Naive thymus-derived CD4-positive, alpha-beta T cell (primary cell): ENCODE results near the gene ZSWIM8. TPM values are rescaled to one million over a fixed set of nuclear protein-coding genes. Genes with fewer than 3 reads are reported as not detected.

Experiments used
- ATAC-seq: fragments of 150-1000 bp; cut with Tn5 transposase; 2 replicates; pipeline ENCODE4 v1.10.0; 2021; ENCODE audit warnings: mild to moderate bottlenecking, moderate library complexity
- CTCF ChIA-PET: fragments of 350-600 bp; sonication (Branson Sonifier 250); formaldehyde crosslinking; loops from one replicate; lab custom pipeline; 2021; ENCODE audit warnings: antibody characterized with exemption; lab: Charles Lee
- POLR2A ChIA-PET: fragments of 350-600 bp; sonication (Branson Sonifier 250); formaldehyde crosslinking; loops from one replicate; lab custom pipeline; 2021; ENCODE audit warnings: antibody characterized with exemption, inconsistent platforms; lab: Charles Lee
- DNase-seq, 9 donors: peaks; one replicate each; pipeline versions ENCODE4 v3.0.0 to v3.0.0-alpha.2; 2020 to 2022; ENCODE audit warnings: mixed read lengths in 1 of 9
- H3K27ac ChIP-seq: one replicate; pipeline ENCODE4 v1.7.0; 2013; ENCODE audit warnings: mild to moderate bottlenecking, low read depth, low read length, moderate library complexity
- H3K27me3 ChIP-seq, 2 donors: one replicate each; pipeline ENCODE4 v1.7.0; 2013; ENCODE audit warnings: low read length in 2 of 2, mild to moderate bottlenecking in 2 of 2, moderate library complexity in 2 of 2; ENCODE audit not compliant: control insufficient read depth in 2 of 2, insufficient read depth in 2 of 2
- H3K36me3 ChIP-seq, 3 experiments: 1 replicate in 2 of 3; 2 replicates in 1 of 3; pipeline ENCODE4 v1.7.0; 2013; ENCODE audit warnings: low read length in 3 of 3, mild to moderate bottlenecking in 3 of 3, moderate library complexity in 1 of 3; ENCODE audit not compliant: insufficient read depth in 3 of 3, control insufficient read depth in 2 of 3
- H3K4me1 ChIP-seq, 2 donors: one replicate each; pipeline ENCODE4 v1.7.0; 2013; ENCODE audit warnings: low read length in 2 of 2, mild to moderate bottlenecking in 2 of 2, moderate library complexity in 1 of 2; ENCODE audit not compliant: control insufficient read depth in 2 of 2, insufficient read depth in 2 of 2
- H3K4me3 ChIP-seq: 2 replicates; pipeline ENCODE4 v1.7.0; 2013; ENCODE audit warnings: mild to moderate bottlenecking, low read length
- H3K9me3 ChIP-seq, 3 experiments: 1 replicate in 2 of 3; 2 replicates in 1 of 3; pipeline ENCODE4 v1.7.0; 2013; ENCODE audit warnings: low read length in 3 of 3; ENCODE audit not compliant: control insufficient read depth in 2 of 3
- H3K27ac Mint-ChIP-seq, 9 donors: one replicate each; pipeline ENCODE4 v1.8.0; 2020 to 2022; ENCODE audit warnings: mixed read lengths in 9 of 9, mild to moderate bottlenecking in 8 of 9, moderate library complexity in 5 of 9, inconsistent platforms in 2 of 9
- H3K27me3 Mint-ChIP-seq, 5 donors: one replicate each; pipeline ENCODE4 v1.8.0; 2021 to 2022; ENCODE audit warnings: mixed read lengths in 5 of 5, mild to moderate bottlenecking in 1 of 5
- H3K36me3 Mint-ChIP-seq, 5 donors: one replicate each; pipeline ENCODE4 v1.8.0; 2020 to 2022; ENCODE audit warnings: mixed read lengths in 5 of 5, mild to moderate bottlenecking in 3 of 5, inconsistent platforms in 1 of 5
- H3K4me1 Mint-ChIP-seq, 7 donors: one replicate each; pipeline ENCODE4 v1.8.0; 2020 to 2022; ENCODE audit warnings: mixed read lengths in 7 of 7, mild to moderate bottlenecking in 3 of 7, inconsistent platforms in 1 of 7
- H3K4me3 Mint-ChIP-seq, 10 donors: one replicate each; pipeline ENCODE4 v1.8.0; 2020 to 2022; ENCODE audit warnings: mild to moderate bottlenecking in 10 of 10, mixed read lengths in 10 of 10, moderate library complexity in 6 of 10, inconsistent platforms in 2 of 10
- H3K9me3 Mint-ChIP-seq, 11 donors: one replicate each; pipeline ENCODE4 v1.8.0; 2020 to 2022; ENCODE audit warnings: mixed read lengths in 11 of 11, mild to moderate bottlenecking in 4 of 11, inconsistent platforms in 1 of 11, moderate library complexity in 1 of 11
- intact Hi-C, 2 donors: fragments of 100-400 bp; cut with micrococcal nuclease; formaldehyde crosslinking; loops; one replicate each; pipeline ENCODE4 v1.15.1; 2023
- polyA plus RNA-seq, 2 donors: library from polyadenylated mRNA; unstranded; fragments of 300-500 nt; fragmentation: Illumina TruSeq; gene quantifications; one replicate each; pipeline ENCODE4 v1.2.3, GENCODE V29; 2021
- total RNA-seq, 6 experiments: library from RNA in 5 of 6; stranded (reverse) in 5 of 6; gene quantifications; 1 replicate in 5 of 6; 2 replicates in 1 of 6; pipeline ENCODE4 v1.2.3 and lab custom pipeline; 2021 to 2026

ZSWIM8 gene
- total and polyA plus RNA-seq, 7 experiments from 2014 or later: 9.9 to 102 (median 82.0) TPM

DNA sequence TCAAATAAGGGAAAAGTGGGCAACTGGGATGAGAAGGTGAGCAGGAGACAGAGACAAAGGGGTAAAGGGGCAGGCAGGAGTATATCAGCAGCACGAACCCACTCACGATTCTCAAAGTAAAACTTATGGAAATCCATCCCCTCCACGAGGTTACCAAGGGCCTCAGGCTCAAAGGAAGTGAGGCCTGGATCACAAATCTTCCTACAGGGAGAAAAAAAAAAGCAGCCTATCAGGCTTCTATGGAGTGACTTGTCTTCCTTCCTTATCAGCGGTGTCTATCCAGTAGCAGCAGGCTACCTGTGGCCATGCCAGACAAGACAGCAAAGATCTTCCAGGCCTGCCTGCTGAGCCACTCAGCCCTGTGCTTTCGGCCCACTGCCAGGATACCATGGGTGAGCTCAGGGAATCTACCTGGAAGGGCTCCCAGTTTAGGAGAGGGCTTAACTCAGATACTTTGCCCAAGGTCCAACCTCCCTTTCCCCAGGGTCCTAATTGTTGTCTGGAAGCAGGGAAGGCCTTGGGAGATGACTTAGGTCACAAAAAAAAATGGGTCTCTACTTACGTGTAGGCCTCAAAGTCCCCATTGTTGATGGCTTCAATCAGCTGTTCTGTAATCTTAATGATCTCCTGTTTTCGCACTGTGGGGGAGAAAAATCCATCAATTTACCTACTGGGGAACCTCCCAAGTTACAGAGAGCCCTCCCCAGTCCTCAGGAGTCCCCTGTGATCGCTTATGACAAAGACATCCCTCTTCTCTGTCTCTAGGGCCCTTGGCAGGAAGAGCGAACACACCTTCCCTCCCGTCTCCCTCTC, 31.7 kb downstream of the ZSWIM8 start:
- POLR2A ChIA-PET: interaction anchor here (1.0 kb wide), 1 partner anchor 83 kb away, joined by 7 read pairs; no protein-coding TSS in a partner anchor
- CTCF ChIA-PET: interaction anchor here (0.7 to 1.0 kb wide), 2 partner anchors 63 to 197 kb away, joined by 3 read pairs; no protein-coding TSS in a partner anchor
- no peak for DNase-seq
- Histone ChIP-seq H3K4me3 (no peak overlapping the region), H3K4me1 (no peaks in the 10 kb centered on the region), H3K27ac (no peak overlapping the region), H3K36me3 (peaks cover 0 to 81% (median 8%) of the 10 kb centered on the region in 3 experiments), H3K9me3 (no peaks in the 10 kb centered on the region), H3K27me3 (no peaks in the 10 kb centered on the region)
- Mint-ChIP-seq H3K4me3 (no peak overlapping the region), H3K27me3 (no peaks in the 10 kb centered on the region), H3K4me1 (peaks cover 0 to 14% (median 6%) of the 10 kb centered on the region in 7 donors), H3K27ac (peak overlapping the region in 5 of 9 donors; percentile 14 to 70 (median 38)), H3K9me3 (peaks cover 0 to 2% (median 0%) of the 10 kb centered on the region in 11 donors), H3K36me3 (peaks cover 0 to 63% (median 19%) of the 10 kb centered on the region in 5 donors)
- ATAC-seq: no peak
- intact Hi-C loops: no loop called here

DNA sequence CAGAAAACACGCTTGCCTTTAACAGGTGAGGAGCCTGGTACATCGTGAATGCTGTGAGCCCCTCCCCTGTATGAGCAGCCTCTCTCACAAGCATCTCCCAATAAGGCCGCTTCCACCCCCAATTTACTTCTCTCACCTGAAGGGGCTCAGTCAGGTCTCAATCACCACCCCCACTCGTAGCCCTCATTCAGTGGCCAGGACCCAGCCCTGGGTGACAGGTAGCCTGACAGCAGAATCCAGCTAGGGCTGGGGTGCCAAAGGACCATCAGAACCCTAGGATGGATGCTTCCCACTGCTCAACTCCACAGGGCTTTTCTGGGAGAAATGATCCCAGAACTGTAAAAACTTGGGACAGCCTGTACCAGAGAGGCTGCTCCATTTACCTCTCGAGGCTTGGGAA, 32.4 kb downstream of the ZSWIM8 start:
- Mint-ChIP-seq H3K36me3 (peaks cover 0 to 64% (median 23%) of the 10 kb centered on the region in 5 donors), H3K9me3 (peaks cover 0 to 2% (median 0%) of the 10 kb centered on the region in 11 donors), H3K27ac (peak overlapping the region in 5 of 9 donors; percentile 36 to 51 (median 45)), H3K4me3 (no peak overlapping the region), H3K4me1 (peaks cover 0 to 10% (median 2%) of the 10 kb centered on the region in 7 donors), H3K27me3 (no peaks in the 10 kb centered on the region)
- ATAC-seq (no peak), DNase-seq (no peak)
- H3K4me1 ChIP-seq: no peaks in the 10 kb centered on the region
- H3K36me3 ChIP-seq: peaks cover 0 to 84% (median 11%) of the 10 kb centered on the region in 3 experiments
- ChIA-PET POLR2A (interaction anchor here (1.0 kb wide), 1 partner anchor 82 kb away, joined by 7 read pairs; no protein-coding TSS in a partner anchor), CTCF (interaction anchor here (0.7 to 1.0 kb wide), 2 partner anchors 62 to 196 kb away, joined by 3 read pairs; no protein-coding TSS in a partner anchor)
- no peak overlapping the region for H3K27ac ChIP-seq
- no peak overlapping the region for H3K4me3 ChIP-seq
- intact Hi-C loops: no loop called here
- H3K27me3 ChIP-seq: no peaks in the 10 kb centered on the region
- H3K9me3 ChIP-seq: no peaks in the 10 kb centered on the region

DNA sequence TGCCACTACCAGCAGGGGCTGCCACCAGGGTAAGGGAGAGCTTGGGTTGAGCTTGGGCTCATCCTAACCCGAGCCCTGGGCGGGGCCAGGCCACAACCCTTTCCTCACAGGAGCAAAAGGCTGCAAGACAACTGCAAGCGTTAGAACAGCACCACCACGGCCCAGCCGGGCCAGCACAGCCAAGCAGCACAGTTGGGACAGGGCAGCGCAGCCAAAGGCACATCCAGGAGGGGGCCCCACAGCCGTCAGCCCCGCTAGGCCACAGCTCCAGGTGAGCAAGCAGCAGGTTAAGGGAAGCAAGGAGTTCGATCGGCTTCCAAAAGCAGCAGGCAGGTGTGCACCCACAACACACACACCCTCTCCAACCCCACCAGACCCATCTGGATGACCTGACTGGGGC, 33.0 kb downstream of the ZSWIM8 start:
- no peaks in the 10 kb centered on the region for H3K9me3 Mint-ChIP-seq
- Histone ChIP-seq H3K9me3 (no peaks in the 10 kb centered on the region), H3K4me1 (no peaks in the 10 kb centered on the region), H3K27ac (no peak overlapping the region), H3K4me3 (no peak overlapping the region), H3K27me3 (no peaks in the 10 kb centered on the region), H3K36me3 (peaks cover under 1 to 82% (median 11%) of the 10 kb centered on the region in 3 experiments)
- peaks cover 0 to 58% (median 17%) of the 10 kb centered on the region in 5 donors for H3K36me3 Mint-ChIP-seq
- no peak overlapping the region for H3K4me3 Mint-ChIP-seq
- ChIA-PET CTCF (interaction anchor here (1.0 kb wide), 1 partner anchor 62 kb away, joined by 3 read pairs; no protein-coding TSS in a partner anchor), POLR2A (no interaction called here)
- intact Hi-C loops: no loop called here
- DNase-seq: no peak
- H3K27ac Mint-ChIP-seq: peak overlapping the region in 2 of 9 donors; percentile 42 to 58
- no peak for ATAC-seq
- H3K4me1 Mint-ChIP-seq: peaks cover 0 to 10% (median 0%) of the 10 kb centered on the region in 7 donors
- H3K27me3 Mint-ChIP-seq: no peaks in the 10 kb centered on the region

DNA sequence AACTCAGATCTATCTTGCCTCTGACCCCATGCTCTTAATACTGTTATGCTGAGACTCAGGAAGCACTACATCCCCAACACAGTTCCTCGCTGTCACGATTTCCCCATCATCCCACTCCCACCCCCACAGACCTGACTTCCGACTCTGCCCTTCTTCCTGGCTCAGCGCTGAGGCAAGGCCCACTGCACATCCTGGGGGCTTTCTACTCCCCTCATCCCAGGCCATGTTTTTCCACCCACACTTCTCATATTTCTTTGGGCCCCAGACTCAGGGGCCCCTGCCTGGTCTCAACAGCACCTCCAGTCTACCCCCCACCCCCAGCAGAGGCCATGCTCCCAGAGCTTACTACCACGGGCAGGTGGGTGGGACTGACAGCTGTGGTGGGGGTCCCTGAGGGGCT, 33.7 kb downstream of the ZSWIM8 start:
- no peaks in the 10 kb centered on the region for H3K9me3 ChIP-seq
- Mint-ChIP-seq H3K4me1 (peaks cover 0 to 10% (median 0%) of the 10 kb centered on the region in 7 donors), H3K27me3 (no peaks in the 10 kb centered on the region), H3K36me3 (peaks cover 0 to 52% (median 13%) of the 10 kb centered on the region in 5 donors), H3K27ac (peak overlapping the region in 3 of 9 donors; percentile 23 to 79 (median 28)), H3K9me3 (no peaks in the 10 kb centered on the region), H3K4me3 (no peak overlapping the region)
- H3K4me1 ChIP-seq: no peaks in the 10 kb centered on the region
- intact Hi-C loops: no loop called here
- H3K27me3 ChIP-seq: no peaks in the 10 kb centered on the region
- DNase-seq: no peak
- no peak for ATAC-seq
- CTCF ChIA-PET: no interaction called here
- POLR2A ChIA-PET: no interaction called here
- H3K4me3 ChIP-seq: no peak overlapping the region
- no peak overlapping the region for H3K27ac ChIP-seq
- H3K36me3 ChIP-seq: peaks cover 7 to 82% (median 15%) of the 10 kb centered on the region in 3 experiments

DNA sequence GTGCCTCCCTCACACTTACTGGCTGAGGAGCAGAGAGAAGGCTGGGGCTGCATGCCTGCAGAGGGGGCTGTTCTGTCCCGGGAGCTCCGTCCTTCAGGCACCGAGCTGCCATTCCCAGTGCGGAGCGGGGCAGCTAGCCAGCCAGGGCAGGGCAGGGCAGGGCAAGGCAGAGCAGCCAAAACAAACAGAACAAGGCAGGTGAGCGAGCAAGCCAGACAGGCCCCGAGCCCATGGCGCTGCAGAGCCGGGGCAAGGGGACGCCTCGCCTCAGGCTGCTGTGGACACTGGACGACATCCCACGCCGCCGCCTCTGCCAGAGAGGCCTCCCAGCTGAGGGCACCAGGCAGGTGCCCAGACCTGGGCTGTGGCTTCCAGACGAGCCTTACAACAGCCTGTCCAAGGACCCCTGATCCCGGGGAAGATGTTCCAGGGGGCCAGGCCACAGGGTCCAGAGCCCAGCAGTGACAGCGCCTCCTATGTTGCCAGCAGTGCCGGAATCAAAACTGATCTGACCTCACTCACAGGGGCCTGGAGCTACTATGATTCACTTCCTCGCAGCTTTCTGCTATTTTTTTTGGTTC, 34.2 kb downstream of the ZSWIM8 start:
- Mint-ChIP-seq H3K27ac (peak overlapping the region in 3 of 9 donors; percentile 38 to 53 (median 46)), H3K27me3 (no peaks in the 10 kb centered on the region), H3K36me3 (peaks cover 0 to 50% (median 13%) of the 10 kb centered on the region in 5 donors), H3K4me3 (no peak overlapping the region), H3K9me3 (no peaks in the 10 kb centered on the region), H3K4me1 (peaks cover 0 to 10% (median 0%) of the 10 kb centered on the region in 7 donors)
- ChIA-PET CTCF (no interaction called here), POLR2A (interaction anchor here (0.5 kb wide), 1 partner anchor 28 kb away, joined by 3 read pairs; no protein-coding TSS in a partner anchor)
- H3K4me1 ChIP-seq: no peaks in the 10 kb centered on the region
- no peak overlapping the region for H3K4me3 ChIP-seq
- H3K27ac ChIP-seq: no peak overlapping the region
- no peaks in the 10 kb centered on the region for H3K9me3 ChIP-seq
- H3K27me3 ChIP-seq: no peaks in the 10 kb centered on the region
- DNase-seq (no peak), ATAC-seq (no peak)
- H3K36me3 ChIP-seq: peaks cover 10 to 84% (median 15%) of the 10 kb centered on the region in 3 experiments
- intact Hi-C loops: no loop called here

DNA sequence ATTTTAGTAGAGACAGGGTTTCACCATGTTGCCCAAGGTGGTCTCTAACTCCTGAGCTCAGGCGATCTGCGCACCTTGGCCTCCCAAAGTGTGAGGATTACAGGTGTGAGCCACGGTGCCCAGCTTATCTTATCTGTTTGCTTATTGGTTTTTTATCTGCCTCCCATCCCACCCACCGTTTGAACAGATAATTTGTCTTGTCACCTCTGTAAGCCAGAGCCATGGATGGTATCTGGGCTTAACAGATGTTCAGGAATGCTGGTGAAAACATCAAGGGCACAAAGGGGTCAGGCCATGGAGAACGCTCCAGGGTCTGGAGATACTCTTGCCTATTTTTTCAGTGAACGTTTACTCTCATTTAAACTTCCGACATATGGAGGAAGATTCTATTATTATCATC, 38.0 kb downstream of the ZSWIM8 start:
- peaks cover 21 to 82% (median 29%) of the 10 kb centered on the region in 3 experiments for H3K36me3 ChIP-seq

More for the DNA sequence above, 38.0 kb downstream of the ZSWIM8 start:
- Histone ChIP-seq H3K27me3 (no peaks in the 10 kb centered on the region), H3K27ac (no peak overlapping the region), H3K4me3 (no peak overlapping the region), H3K9me3 (no peaks in the 10 kb centered on the region), H3K4me1 (no peaks in the 10 kb centered on the region)
- Mint-ChIP-seq H3K4me3 (no peak overlapping the region), H3K9me3 (no peaks in the 10 kb centered on the region), H3K36me3 (peaks cover 3 to 29% (median 8%) of the 10 kb centered on the region in 5 donors), H3K27me3 (no peaks in the 10 kb centered on the region), H3K4me1 (peaks cover 0 to 5% (median 0%) of the 10 kb centered on the region in 7 donors), H3K27ac (no peak overlapping the region)
- ATAC-seq (no peak), DNase-seq (no peak)
- CTCF ChIA-PET: interaction anchor here (2.4 kb wide), 1 partner anchor 56 kb away, joined by 11 read pairs; no protein-coding TSS in a partner anchor
- POLR2A ChIA-PET: no interaction called here
- intact Hi-C loops: no loop called here
